Stimulated activated CD4-positive, alpha-beta T cell treated with anti-CD3 and anti-CD28 coated beads, Interleukin-4, amount 100 ng/mL, for 4 hours (primary cell): ENCODE results near the gene ANKFN1.
"Not testable (repeated sequence)": the region's sequence is repeated elsewhere in the genome, so short reads cannot be mapped to it uniquely, and the experiment has no call there.

ENCODE experiments used
- DNase-seq, 2 experiments: peaks; one replicate each; pipeline ENCODE4 v3.0.0-alpha.2; 2020

Gene ANKFN1

GRCh38 chr17:56350592-56350991 lies 197.3 kb downstream of the ANKFN1 start:
- DNase-seq = no peak

GRCh38 chr17:56351675-56352074 lies 198.4 kb downstream of the ANKFN1 start:
- DNase-seq = no peak

GRCh38 chr17:56358651-56359050 lies 205.4 kb downstream of the ANKFN1 start:
- DNase-seq = no peak

- DNase-seq = no peak
Measured at GRCh38 chr17:56359518-56359917, 206.2 kb downstream of the ANKFN1 start.

- DNase-seq = no peak
Measured at GRCh38 chr17:56367366-56367765, 214.1 kb downstream of the ANKFN1 start.

- DNase-seq = no peak
Measured at GRCh38 chr17:56373981-56374833, 220.9 kb downstream of the ANKFN1 start.

- no peak for DNase-seq
Measured at GRCh38 chr17:56389356-56389755, 236.1 kb downstream of the ANKFN1 start.

- no peak for DNase-seq
Measured at GRCh38 chr17:56392321-56392720, 239.0 kb downstream of the ANKFN1 start.

GRCh38 chr17:56393156-56393555 lies 239.9 kb downstream of the ANKFN1 start:
- DNase-seq = no peak

GRCh38 chr17:56395787-56396186 lies 242.5 kb downstream of the ANKFN1 start:
- no peak for DNase-seq

- DNase-seq = no peak
Measured at GRCh38 chr17:56407086-56407485, 253.8 kb downstream of the ANKFN1 start.

- DNase-seq = not testable (repeated sequence)
Measured at GRCh38 chr17:56412356-56412755, 259.1 kb downstream of the ANKFN1 start.

GRCh38 chr17:56416682-56417351 lies 263.5 kb downstream of the ANKFN1 start:
- no peak for DNase-seq

GRCh38 chr17:56424005-56424404 lies 270.7 kb downstream of the ANKFN1 start:
- no peak for DNase-seq

- DNase-seq = no peak
Measured at GRCh38 chr17:56424543-56425044, 271.3 kb downstream of the ANKFN1 start.

- DNase-seq = no peak
Measured at GRCh38 chr17:56425483-56425882, 272.2 kb downstream of the ANKFN1 start.

- no peak for DNase-seq
Measured at GRCh38 chr17:56426901-56427300, 273.6 kb downstream of the ANKFN1 start.

- DNase-seq = no peak
Measured at GRCh38 chr17:56431736-56432135, 278.5 kb downstream of the ANKFN1 start.

GRCh38 chr17:56432443-56432842 lies 279.2 kb downstream of the ANKFN1 start:
- no peak for DNase-seq

GRCh38 chr17:56434610-56435009 lies 281.3 kb downstream of the ANKFN1 start:
- no peak for DNase-seq

GRCh38 chr17:56436142-56436541 lies 282.9 kb downstream of the ANKFN1 start:
- no peak for DNase-seq

GRCh38 chr17:56440419-56440818 lies 287.1 kb downstream of the ANKFN1 start:
- DNase-seq = no peak

- no peak for DNase-seq
Measured at GRCh38 chr17:56441308-56441707, 288.0 kb downstream of the ANKFN1 start.
